HAP-1 (cell line): ENCODE results near the gene TNFSF9.
"Not testable (repeated sequence)": the region's sequence is repeated elsewhere in the genome, so short reads cannot be mapped to it uniquely, and the experiment has no call there.

ENCODE experiments used
- DNase-seq, 2 experiments: peaks; one replicate each; pipeline ENCODE4 v3.0.0-alpha.2; 2016 to 2020; ENCODE audit warnings: low spot score in 2 of 2
- H3K27me3 ChIP-seq: fragments of 250-450 bp; sonication (Bioruptor Pico); 2 replicates; pipeline ENCODE4 v1.5.1; 2020; ENCODE audit warnings: low read depth, mild to moderate bottlenecking, moderate library complexity
- H3K36me3 ChIP-seq: fragments of 250-450 bp; sonication (Bioruptor Pico); replicated peaks from 2 replicates; pipeline ENCODE4 v1.5.1; 2020; ENCODE audit warnings: mild to moderate bottlenecking
- H3K4me1 ChIP-seq: fragments of 250-450 bp; sonication (Bioruptor Pico); 2 replicates; pipeline ENCODE4 v1.5.1; 2020; ENCODE audit warnings: mild to moderate bottlenecking
- H3K4me3 ChIP-seq: fragments of 250-450 bp; sonication (Bioruptor Pico); 2 replicates; pipeline ENCODE4 v1.5.1; 2020; ENCODE audit warnings: mild to moderate bottlenecking, moderate library complexity
- H3K9me3 ChIP-seq: fragments of 250-450 bp; sonication (Bioruptor Pico); 2 replicates; pipeline ENCODE4 v1.5.1; 2020; ENCODE audit warnings: mild to moderate bottlenecking, moderate library complexity
- in situ Hi-C: fragments of 300-500 bp; cut with MboI; formaldehyde crosslinking; loops from 3 replicates; pipeline ENCODE4 v1.14.3; 2020; ENCODE audit warnings: low sequenced_read_pairs, inconsistent platforms, mixed read lengths

Gene TNFSF9

GRCh38 chr19:6556480-6557195, 25.8 kb downstream of the TNFSF9 start:
- DNase-seq = no peak
- H3K36me3 ChIP-seq = no peaks in the 10 kb centered on the region
- in situ Hi-C loops = no loop called here
- no peaks in the 10 kb centered on the region for H3K27me3 ChIP-seq
- H3K4me3 ChIP-seq = no peak overlapping the region
- H3K9me3 ChIP-seq = no peaks in the 10 kb centered on the region
- peaks cover 4% of the 10 kb centered on the region for H3K4me1 ChIP-seq

GRCh38 chr19:6562437-6562836, 31.6 kb downstream of the TNFSF9 start:
- in situ Hi-C loops, H3K27me3 ChIP-seq: not testable (repeated sequence)

GRCh38 chr19:6564393-6564792, 33.6 kb downstream of the TNFSF9 start:
- H3K27me3 ChIP-seq = no peaks in the 10 kb centered on the region
- DNase-seq = no peak
- no peaks in the 10 kb centered on the region for H3K4me1 ChIP-seq
- peaks cover 2% of the 10 kb centered on the region; the same call in 1 of the 2 replicates for H3K9me3 ChIP-seq
- no peaks in the 10 kb centered on the region for H3K36me3 ChIP-seq
- in situ Hi-C loops = no loop called here
- no peak overlapping the region for H3K4me3 ChIP-seq

More at GRCh38 chr19:6562437-6562836, 31.6 kb downstream of the TNFSF9 start:
- H3K36me3 ChIP-seq, H3K4me1 ChIP-seq, DNase-seq, H3K4me3 ChIP-seq, H3K9me3 ChIP-seq: not testable (repeated sequence)

- H3K4me3 ChIP-seq, DNase-seq, H3K27me3 ChIP-seq, in situ Hi-C loops, H3K36me3 ChIP-seq, H3K4me1 ChIP-seq: not testable (repeated sequence)
- peaks cover 10% of the 10 kb centered on the region for H3K9me3 ChIP-seq
Observed at GRCh38 chr19:6566727-6567126, 35.9 kb downstream of the TNFSF9 start.

- Histone ChIP-seq H3K36me3 (no peaks in the 10 kb centered on the region), H3K4me3 (no peak overlapping the region), H3K27me3 (no peaks in the 10 kb centered on the region; the same call in none of the 2 replicates), H3K9me3 (peaks cover 10% of the 10 kb centered on the region), H3K4me1 (no peaks in the 10 kb centered on the region)
- DNase-seq = no peak
- in situ Hi-C loops = no loop called here
Observed at GRCh38 chr19:6568010-6568526, 37.2 kb downstream of the TNFSF9 start.

GRCh38 chr19:6568816-6569215, 38.0 kb downstream of the TNFSF9 start:
- in situ Hi-C loops = no loop called here
- Histone ChIP-seq H3K27me3 (no peaks in the 10 kb centered on the region; the same call in none of the 2 replicates), H3K4me1 (no peaks in the 10 kb centered on the region), H3K9me3 (peaks cover 10% of the 10 kb centered on the region), H3K4me3 (no peak overlapping the region), H3K36me3 (no peaks in the 10 kb centered on the region)
- DNase-seq = no peak

GRCh38 chr19:6570764-6571163, 39.9 kb downstream of the TNFSF9 start:
- Histone ChIP-seq H3K4me3 (no peak overlapping the region), H3K27me3 (no peaks in the 10 kb centered on the region; the same call in none of the 2 replicates), H3K9me3 (peaks cover 8% of the 10 kb centered on the region), H3K36me3 (no peaks in the 10 kb centered on the region), H3K4me1 (no peaks in the 10 kb centered on the region)
- in situ Hi-C loops = no loop called here
- no peak for DNase-seq

GRCh38 chr19:6571167-6571566, 40.3 kb downstream of the TNFSF9 start:
- no peak for DNase-seq
- H3K27me3 ChIP-seq = no peaks in the 10 kb centered on the region; the same call in none of the 2 replicates
- in situ Hi-C loops = no loop called here
- H3K9me3 ChIP-seq = peaks cover 8% of the 10 kb centered on the region
- H3K4me1 ChIP-seq = peaks cover under 1% of the 10 kb centered on the region; the same call in 1 of the 2 replicates
- no peaks in the 10 kb centered on the region for H3K36me3 ChIP-seq
- no peak overlapping the region for H3K4me3 ChIP-seq

- in situ Hi-C loops = no loop called here
- Histone ChIP-seq H3K9me3 (peaks cover 8% of the 10 kb centered on the region), H3K4me1 (peaks cover 10% of the 10 kb centered on the region)
Observed at GRCh38 chr19:6572217-6572616, 41.4 kb downstream of the TNFSF9 start.

GRCh38 chr19:6573350-6573749, 42.5 kb downstream of the TNFSF9 start:
- H3K27me3 ChIP-seq = no peaks in the 10 kb centered on the region; the same call in none of the 2 replicates

More at GRCh38 chr19:6572217-6572616, 41.4 kb downstream of the TNFSF9 start:
- no peaks in the 10 kb centered on the region; the same call in none of the 2 replicates for H3K27me3 ChIP-seq
- DNase-seq = no peak
- H3K36me3 ChIP-seq = no peaks in the 10 kb centered on the region
- H3K4me3 ChIP-seq = no peak overlapping the region

GRCh38 chr19:6576869-6577475, 46.1 kb downstream of the TNFSF9 start:
- peak; percentile 59 to 80 for DNase-seq
- Histone ChIP-seq H3K9me3 (no peaks in the 10 kb centered on the region; the same call in 1 of the 2 replicates), H3K4me1 (peaks cover 17% of the 10 kb centered on the region), H3K27me3 (no peaks in the 10 kb centered on the region; the same call in 1 of the 2 replicates), H3K36me3 (no peaks in the 10 kb centered on the region), H3K4me3 (no peak overlapping the region)
- in situ Hi-C loops = no loop called here

More at GRCh38 chr19:6573350-6573749, 42.5 kb downstream of the TNFSF9 start:
- DNase-seq = no peak
- Histone ChIP-seq H3K4me3 (no peak overlapping the region), H3K36me3 (no peaks in the 10 kb centered on the region), H3K9me3 (peaks cover 8% of the 10 kb centered on the region), H3K4me1 (peaks cover 17% of the 10 kb centered on the region)
- in situ Hi-C loops = no loop called here

- Histone ChIP-seq H3K4me1 (peaks cover 17% of the 10 kb centered on the region), H3K36me3 (no peaks in the 10 kb centered on the region), H3K9me3 (no peaks in the 10 kb centered on the region; the same call in 1 of the 2 replicates), H3K4me3 (no peak overlapping the region), H3K27me3 (no peaks in the 10 kb centered on the region)
- DNase-seq = peak; percentile 87 to 89
- in situ Hi-C loops = no loop called here
Observed at GRCh38 chr19:6577476-6578125, 46.8 kb downstream of the TNFSF9 start.

- no peak for DNase-seq
- no peaks in the 10 kb centered on the region for H3K27me3 ChIP-seq
- peaks cover 5% of the 10 kb centered on the region for H3K36me3 ChIP-seq
- in situ Hi-C loops = no loop called here
- H3K4me3 ChIP-seq = no peak overlapping the region
- H3K4me1 ChIP-seq = peaks cover 17% of the 10 kb centered on the region
- no peaks in the 10 kb centered on the region; the same call in 1 of the 2 replicates for H3K9me3 ChIP-seq
Observed at GRCh38 chr19:6579450-6580178, 48.8 kb downstream of the TNFSF9 start.
